GM18909 (cell line): ENCODE measurements around the gene YWHAG.
"Not testable (repeated sequence)": the region's sequence is repeated elsewhere in the genome, so short reads cannot be mapped to it uniquely, and the experiment has no call there.

ENCODE experiments used
- ATAC-seq: cut with Tn5 transposase; IDR thresholded peaks from one replicate; pipeline ENCODE4 v1.9.1; 2021; ENCODE audit warnings: mild to moderate bottlenecking; ENCODE audit not compliant: unreplicated experiment, poor library complexity

YWHAG gene

DNA sequence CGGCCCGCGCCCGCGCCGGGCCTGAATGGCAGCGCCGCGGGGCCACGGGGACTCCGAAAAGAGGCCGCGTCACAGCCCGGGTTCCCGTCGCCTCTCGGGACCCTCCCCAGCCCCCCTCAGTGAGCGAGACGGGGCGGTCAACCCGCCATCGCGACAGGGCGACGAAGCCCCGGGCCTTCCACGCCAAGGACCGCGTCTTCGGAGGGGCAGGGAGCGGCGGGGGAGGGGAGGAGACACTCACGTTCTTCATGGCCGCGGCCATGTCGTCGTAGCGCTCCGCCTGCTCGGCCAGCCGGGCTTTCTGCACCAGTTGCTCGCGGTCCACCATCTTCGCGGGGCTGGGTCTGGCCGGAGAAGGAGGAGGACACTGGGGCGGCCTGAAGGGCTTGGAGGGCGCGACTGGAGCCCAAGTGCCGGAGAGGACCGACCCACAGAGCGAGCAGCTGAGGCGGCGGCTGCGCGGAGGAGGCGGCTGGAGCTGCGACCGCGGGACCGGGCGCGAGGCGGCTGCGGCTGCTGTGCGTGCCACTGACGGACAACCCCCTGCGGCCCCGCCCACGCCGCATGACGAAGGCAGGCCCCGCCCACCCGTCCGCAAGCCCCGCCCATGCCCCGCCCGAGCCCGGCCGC, at the start of gene YWHAG:
Gene YWHAG, minus strand, starts transcription at position 511 of the 630 bp plus-strand sequence. Its CDS starts 183 bp downstream, at position 328.
- ATAC-seq: peak; percentile 74

DNA sequence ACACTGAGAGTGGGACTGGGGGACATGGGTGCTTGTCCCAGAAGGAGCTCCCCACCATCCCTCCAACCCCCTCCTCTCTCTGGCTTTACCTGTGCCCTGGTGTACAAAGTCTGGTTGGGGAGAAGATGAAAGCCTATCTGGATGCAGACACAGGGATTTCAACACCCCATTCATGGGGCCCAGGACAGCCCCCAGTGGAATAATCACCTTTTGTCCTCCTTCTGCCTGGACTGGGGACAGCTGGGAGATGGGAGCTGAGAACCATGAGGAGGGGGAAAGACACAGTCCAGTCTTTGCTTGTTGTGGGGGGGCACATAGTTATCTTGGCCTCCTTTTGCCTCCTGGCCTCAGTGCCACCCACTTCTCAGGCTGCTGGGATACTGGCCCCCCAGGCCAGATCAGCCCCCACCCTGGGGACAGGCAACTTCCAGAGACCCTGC, 49.4 kb upstream of the YWHAG start:
- ATAC-seq: no peak

DNA sequence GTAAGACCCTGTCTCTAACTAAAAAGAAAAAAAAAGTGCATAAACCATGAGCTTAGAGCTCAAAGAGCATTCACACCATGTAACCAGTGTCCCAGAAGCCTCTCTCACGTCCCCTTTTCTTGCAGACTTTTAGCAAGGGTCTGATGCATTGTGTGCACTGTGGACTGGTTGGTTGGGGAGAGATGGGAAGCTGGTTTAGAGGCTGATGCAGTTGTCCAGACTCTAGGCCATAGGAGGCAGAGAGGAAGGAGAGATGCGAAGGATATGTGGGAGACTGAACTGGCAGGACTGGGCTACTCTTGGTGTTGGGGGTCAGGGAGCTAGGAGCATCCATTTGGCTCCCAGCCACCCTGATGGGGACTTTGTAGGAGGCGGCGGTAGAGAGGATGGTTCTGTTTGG, 48.9 kb upstream of the YWHAG start:
- ATAC-seq: no peak

DNA sequence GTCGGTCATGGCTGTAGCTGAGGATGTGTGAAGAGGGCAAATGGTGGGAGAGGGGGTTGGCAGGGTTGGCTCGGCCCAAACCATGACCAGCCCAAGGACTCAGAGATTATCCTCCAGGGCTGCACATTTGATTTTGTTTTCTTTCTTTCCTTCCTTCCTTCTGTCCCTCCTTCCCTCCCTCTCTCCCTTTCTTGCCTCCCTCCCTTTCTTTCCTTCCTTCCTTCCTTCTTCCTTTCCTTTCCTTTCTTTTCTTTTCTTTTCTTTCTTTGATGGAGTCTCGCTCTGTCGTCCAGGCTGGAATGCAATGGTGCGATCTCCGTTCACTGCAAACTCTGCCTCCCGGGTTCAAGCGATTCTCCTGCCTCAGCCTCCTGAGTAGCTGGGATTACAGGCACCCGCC, 46.9 kb upstream of the YWHAG start:
- no peak for ATAC-seq

DNA sequence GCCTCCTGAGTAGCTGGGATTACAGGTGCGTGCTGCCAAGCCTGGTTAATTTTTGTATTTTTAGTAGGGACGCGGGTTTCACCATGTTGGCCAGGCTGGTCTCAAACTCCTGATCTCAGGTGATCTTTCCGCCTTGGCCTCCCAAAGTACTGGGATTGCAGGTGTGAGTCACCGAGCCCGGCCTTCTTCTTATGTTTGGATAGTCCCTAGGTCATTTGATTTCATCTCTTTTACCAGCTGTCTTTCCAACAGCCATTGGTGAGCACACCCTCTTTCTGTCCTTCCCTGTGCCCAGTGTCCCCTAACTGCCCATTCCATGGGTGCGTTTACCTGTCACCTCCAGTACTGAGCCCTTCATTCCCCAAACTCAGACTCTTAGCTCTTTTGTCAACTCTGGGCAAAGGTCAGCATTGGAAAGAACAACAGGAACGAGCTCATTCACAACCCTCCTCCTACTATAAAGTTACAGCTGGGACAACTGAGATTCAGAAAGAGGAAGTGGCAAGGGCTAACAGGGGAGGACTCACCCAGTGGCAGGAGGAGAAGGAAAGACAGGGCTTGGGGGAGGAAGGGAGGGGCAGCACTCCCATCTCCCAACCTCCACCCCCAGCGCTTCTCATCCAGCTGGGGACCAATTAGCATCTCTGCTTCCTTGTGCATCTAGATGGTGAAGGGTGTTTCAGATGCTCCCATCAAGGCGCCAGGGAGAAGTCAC, 45.1 kb upstream of the YWHAG start:
- no peak for ATAC-seq

DNA sequence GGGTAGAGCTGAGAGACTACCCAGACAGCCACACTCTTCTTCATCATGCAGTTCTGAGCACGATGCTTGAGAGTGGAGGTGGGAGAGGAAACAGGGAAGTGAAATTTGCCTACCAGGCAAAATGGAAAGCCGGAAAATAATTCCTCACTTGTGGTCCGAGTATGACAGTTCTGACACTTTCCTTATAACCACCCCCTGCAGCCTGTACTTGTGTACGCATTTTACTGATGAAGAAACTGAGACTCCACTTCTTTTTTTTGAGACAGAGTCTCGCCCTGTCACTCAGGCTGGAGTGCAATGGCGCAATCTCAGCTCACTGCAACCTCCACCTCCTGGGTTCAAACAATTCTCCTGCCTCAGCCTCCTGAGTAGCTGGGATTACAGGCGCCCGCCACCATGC, 44.3 kb upstream of the YWHAG start:
- ATAC-seq: not testable (repeated sequence)

DNA sequence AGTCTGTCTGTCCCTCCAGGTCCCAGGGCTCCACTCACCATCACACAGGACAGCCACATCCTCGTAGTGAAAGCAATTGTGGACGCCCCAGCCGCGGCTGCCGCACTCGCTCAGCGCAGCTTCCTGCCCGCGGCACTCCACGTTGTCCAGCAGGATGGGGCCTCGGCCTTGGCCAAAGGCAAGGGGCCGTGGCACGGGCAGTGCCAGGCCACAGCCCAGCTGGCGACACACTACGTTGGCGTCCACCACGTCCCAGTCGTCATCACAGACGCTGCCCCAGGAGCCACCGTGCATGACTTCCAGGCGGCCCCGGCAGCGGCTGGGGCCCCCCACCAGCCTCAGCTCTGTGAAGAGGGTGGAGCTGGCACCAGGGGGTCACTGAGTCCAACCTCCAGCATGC, 41.5 kb upstream of the YWHAG start:
- ATAC-seq: no peak

DNA sequence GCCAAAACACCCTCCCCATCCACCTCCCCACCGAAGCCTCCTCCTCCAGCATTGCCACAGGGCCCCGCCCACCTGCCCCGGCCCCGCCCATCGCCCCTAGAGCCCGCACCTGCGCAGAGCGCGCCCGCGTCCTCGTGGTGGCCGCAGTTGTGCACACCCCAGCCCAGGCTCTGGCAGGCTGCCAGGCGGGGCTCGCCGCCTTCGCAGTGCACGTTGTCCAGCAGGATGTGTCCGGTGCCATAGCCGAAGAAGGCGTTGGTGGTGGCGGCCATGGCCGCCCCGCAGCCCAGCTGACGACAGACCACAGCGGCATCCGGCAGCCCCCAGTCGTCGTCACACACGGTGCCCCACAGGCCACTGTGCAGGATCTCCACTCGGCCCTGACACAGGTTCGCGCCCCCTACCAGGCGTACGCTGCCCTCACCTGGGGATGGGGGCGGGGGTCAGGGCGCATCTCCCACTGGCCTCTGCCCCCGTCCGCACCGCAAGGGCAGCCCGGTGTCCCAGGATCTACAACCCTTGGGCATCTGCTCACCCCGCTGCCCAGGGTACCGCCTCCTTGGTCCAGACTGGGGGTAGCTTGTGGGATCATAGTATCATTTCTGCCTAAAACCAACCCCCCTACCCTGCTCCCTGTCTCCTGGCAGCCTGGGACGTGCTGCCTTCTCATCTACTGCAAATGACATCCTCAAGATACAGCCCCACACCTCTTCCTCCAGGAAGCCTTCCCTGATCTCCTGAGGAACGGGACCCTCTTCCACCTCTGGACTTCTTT, 38.8 kb upstream of the YWHAG start:
- no peak for ATAC-seq

DNA sequence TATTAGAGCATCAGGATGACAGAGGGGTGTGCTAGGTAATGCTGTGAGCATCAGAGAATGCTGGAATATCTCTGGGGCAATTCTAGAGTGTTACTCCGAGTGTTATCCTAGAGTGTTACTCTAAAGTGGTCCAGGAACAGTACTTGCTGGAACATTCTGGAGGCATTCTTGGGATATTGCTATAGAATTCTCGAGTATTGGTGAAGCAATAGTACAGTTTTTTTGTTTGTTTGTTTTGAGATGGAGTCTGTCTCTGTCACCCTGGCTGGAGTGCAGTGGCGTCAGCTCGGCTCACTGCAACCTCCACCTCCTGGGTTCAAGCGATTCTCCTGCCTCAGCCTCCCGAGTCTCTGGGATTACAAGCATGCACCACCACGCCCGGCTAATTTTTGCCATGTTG, 38.1 kb upstream of the YWHAG start:
- ATAC-seq: no peak

DNA sequence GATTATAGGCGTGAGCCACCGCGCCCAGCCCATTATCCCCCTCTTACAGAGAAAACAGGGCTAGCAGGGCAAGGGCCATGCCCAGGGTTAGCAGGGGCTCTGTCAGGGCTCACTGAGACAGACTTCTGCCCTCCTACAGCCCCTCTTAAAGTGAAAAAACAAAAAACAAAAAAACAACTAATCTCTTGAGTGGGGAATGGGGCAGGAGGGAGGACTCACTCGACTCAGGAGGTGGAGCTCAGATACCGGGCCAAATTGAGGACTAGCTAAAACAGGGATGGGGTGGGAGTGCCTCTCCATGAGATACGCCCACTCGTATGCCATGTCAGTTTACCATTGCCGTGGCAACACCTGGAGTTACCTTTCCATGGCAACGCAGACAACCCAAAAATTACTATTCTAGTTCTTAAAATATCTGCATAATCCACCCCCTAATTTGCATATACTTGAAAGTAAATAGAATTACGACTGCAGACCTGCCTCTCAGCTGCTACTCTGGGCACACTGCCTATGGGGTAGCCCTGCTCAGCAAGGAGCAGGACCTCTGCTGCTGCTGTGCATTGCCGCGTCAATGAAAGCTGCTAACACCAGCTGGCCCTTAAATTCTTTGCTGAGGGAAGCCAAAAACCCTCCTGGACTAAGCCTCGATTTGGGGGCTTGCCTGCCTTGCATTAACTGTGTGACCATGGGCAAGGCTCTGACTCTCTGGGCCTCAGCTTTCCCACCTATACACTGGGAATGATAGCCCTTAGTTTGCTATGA, 37.4 kb upstream of the YWHAG start:
- ATAC-seq: no peak

DNA sequence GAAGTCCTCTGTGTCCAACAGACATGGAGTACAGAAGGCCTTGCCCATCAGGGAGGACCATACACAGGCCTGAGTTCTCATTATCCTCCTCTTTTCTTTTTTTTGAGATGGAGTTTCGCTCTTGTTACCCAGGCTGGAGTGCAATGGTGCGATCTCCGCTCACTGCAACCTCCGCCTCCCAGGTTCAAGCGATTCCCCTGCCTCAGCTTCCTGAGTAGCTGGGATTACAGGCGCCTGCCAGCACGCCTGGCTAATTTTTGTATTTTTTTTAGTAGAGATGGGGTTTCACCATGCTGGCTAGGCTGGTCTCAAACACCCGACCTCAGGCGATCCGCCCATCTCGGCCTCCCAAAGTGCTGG, 36.8 kb upstream of the YWHAG start:
- not testable (repeated sequence) for ATAC-seq

DNA sequence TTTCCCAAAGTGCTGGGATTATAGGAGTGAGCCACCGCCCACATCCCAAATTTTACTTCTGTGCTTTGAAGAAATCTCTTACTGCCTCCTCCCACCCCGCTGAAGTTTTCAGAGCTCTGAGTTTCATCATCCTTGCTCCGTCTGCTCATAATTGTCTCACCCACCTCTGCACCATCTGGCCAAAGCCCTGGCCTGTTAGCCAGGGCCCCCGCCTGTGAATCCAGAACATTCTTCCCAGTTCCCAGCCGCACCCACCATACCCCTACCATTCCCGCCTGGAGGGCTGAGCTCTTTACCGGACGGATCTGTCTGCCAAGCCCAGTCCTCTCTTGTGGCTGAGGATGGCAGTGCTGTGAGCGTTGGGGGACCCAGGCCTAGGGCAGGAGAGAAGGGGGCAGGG, 36.2 kb upstream of the YWHAG start:
- no peak for ATAC-seq

DNA sequence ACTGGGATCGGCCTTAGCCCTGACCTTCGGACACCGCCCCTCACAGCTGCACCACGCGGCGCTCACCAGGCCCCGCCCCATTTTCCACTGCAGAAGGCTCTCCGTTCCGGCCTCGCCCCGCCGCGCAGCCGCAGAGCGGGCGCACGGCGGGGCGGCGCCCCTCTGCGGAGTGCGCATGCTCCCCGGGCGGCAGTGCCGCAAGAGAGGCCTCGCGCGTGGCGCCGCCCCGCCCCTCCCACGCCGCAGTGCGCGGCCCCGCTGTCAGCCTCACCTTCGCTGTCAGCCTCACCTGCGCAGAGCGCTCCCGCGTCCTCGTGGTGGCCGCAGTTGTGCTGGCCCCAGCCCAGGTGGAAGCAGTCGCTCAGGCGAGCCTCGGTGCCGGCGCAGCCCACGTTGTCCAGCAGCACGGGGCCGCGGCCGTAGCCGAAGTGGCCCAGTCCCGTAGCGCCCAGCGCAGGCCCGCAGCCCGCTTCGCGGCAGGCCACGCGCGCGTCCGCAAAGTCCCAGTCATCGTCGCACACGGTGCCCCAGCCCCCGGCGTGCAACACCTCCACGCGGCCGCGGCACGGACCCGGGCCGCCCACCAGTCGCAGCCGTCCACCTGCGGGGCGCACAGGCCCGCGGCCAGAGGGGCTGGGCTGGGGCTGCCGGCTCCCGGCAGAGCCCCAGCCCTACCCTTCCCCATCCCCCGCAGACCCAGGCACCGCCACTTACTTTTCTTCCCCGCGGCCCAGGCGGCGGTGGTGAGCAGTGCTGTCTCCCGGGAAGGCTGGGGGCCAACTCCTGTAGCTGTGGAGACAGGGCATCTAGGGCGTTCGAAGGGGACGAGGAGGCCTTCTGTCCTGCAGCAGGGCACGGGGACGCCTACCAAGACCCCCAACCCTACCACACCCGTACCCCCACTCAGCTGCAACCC, 34.6 kb upstream of the YWHAG start:
- peak; percentile 89 for ATAC-seq

DNA sequence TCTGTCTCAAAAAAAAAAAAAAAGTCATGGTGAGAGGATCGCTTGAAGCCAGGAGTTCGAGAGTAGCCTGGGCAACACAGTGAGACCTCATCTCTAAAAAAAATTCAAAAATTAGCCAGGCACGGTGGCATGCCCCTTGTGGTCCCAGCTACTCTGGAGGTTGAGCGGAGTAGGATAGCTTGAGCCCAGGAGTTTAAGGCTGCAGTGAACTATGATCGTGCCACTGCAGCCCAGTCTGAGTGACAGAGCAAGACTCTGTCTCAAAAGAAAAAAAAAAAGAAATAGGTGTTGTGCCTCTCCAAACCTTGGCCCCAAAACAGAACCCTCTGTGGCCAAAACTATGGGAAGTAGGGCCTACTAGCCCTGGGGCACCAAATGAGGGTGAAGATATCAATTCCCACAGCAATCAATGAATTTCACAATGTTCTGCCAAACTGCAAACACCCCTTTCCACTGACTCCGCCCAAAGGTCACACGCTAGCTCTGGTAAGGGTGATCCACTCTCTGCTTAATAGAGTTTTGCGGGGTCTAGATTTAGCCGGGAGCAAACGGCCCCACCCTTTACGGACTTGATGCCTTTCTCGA, 33.8 kb upstream of the YWHAG start:
- ATAC-seq: no peak

DNA sequence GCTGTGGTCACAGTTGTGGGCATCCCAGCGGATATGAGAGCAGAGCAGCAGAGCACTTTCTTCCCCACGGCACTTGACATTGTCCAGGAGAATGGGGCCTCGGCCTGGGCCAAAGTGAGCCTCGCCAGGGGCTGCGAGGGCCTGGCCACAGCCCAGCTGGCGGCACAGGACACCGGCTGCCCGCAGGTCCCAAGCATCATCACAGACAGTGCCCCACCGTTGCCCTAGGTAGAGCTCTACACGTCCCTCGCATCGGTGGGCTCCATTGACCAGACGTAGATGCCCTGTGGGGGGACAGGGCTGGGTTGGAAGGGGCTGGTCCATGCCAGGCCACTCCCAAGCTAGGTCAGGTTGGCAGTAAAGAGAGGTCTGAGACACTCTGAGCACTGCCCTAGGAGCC, 31.3 kb upstream of the YWHAG start:
- ATAC-seq: no peak

DNA sequence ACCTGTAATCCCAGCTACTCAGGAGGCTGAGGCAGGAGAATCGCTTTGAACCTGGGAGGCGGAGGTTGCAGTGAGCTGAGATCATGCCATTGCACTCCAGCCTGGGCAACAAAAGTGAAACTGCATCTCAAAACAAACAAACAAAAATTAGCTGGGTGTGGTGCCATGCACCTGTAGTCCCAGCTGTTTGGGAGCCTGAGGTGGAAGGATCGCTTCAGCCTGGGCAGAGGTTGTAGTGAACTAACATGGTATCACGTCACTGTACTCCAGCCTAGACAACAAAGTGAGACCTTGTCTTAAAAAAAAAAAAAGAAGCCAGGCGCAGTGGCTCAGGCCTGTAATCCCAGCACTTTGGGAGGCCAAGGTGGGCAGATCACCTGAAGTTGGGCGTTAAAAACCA, 29.0 kb upstream of the YWHAG start:
- ATAC-seq: not testable (repeated sequence)

DNA sequence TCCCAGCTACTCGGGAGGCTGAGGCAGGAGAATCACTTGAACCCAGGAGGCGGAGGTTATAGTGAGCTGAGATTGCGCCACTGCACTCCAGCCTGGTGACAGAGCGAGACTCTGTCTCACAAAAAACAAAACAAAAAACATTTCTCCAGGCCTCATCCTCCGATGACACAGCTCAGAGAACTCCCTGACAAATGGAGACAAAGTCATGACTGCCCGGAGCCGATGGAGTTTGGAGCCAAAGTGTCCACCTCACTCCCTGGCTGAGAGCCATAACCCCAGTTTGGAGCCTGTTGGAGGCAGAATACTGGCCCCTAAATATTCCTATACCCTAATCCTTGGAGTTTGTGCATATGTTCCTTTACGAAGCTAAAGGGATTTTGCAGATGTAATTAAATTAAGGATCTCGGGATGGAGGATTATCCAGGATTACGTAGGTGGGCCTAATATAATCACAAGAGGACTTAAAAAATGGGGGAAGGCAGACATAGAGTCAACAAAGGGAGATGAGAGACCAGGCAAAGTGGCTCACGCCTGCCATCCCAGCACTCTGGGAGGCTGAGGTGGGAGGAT, 28.0 kb upstream of the YWHAG start:
- ATAC-seq: no peak

DNA sequence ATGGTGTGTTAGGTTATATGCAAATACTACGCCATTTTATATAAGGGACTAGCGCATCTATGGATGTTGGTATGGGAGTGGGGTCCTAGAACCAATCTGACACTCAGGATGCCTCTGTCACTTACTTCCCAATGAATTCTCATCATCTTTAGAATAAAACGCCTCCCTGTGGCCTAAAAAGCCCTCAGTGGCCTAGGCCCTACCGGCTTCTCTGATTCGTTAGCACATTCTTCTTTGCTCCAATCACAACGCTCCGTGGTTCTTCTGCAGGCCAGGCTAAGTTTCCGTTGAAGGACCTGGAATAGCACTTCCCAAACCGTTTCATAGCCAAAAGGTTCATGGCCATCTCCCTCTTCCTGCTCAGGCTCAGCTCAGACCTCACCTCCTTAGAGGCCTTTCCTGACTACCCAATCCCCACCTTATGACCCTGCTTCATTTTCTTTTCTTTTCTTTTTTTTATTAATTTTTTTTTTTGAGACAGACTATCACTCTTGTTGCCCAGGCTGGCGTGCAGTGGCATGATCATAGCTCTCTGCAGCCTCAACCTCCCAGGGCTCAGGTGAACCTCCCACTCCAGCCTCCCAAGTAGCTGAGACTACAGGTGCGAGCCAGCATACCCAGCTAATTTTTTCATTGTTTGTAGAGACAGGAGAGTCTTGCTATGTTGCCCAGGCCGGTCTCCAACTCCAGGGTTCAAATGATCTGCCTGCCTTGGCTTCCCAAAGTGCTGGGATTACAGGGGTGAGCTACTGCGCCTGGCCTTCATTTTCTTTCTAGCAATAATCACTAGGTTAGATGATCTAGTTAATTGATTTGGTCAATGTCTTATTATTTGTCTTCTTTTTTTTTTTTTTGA, 24.5 kb upstream of the YWHAG start:
- ATAC-seq: no peak
